IPS-NIHi7 (cell line): ENCODE data around the gene SLC6A17.
A peak's percentile ranks its signal among the peaks of the same experiment; 100 is the strongest.

Experiments used
- DNase-seq: peaks from one replicate; pipeline ENCODE4 v3.0.0; 2012; ENCODE audit warnings: mixed read lengths; ENCODE audit errors: extremely low spot score

SLC6A17 gene

DNA sequence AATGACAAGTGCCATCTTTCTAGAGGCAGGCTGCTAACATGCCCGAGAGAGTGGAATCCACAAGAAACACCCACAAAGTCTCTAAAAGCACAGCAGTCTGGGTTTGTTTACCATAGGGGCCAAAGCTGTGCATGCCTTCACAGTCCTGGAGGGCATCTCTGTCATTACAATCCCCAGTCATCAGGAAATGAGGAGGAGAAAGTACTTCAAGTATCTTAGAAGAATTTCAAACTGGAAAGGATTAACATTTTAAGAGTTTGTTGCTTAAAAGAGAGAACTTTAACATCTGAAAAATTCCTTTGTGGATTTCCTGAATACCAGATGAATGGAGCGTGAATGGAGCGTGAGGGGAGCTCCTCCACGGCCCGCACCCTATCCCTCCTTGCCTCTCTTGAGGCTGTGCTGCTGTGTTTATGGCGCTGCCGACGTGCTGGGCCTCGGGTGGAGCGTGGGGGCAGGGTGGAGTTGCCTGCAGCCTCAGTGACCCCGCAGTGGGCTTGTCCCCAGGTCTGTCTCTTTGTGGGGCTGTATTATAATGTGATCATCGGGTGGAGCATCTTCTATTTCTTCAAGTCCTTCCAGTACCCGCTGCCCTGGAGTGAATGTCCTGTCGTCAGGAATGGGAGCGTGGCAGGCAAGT, 23.3 kb downstream of the SLC6A17 start:
- peak; percentile 47 for DNase-seq

DNA sequence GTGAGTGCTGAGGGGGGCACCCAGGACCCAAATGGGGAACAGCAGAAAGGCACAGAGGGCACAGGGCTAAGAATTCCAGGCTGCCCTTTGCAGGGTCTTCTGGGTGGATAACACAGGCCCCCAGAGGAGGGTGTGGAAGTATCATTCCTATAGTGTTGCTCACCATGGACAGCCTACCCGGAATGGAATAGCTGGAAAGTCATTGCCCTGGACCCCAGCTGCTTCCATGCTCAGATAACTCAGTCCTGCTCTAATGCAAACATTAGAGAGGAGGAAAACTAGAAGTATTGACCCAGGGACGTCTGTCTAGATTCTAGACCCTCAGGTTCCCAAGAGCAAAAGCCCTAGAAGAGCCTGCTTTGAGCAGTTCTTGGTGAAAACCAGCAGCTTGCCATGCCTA, 24.7 kb downstream of the SLC6A17 start:
- no peak for DNase-seq

GRCh38 chr1:110176299-110176956, 26.1 kb downstream of the SLC6A17 start:
- no peak for DNase-seq

DNA sequence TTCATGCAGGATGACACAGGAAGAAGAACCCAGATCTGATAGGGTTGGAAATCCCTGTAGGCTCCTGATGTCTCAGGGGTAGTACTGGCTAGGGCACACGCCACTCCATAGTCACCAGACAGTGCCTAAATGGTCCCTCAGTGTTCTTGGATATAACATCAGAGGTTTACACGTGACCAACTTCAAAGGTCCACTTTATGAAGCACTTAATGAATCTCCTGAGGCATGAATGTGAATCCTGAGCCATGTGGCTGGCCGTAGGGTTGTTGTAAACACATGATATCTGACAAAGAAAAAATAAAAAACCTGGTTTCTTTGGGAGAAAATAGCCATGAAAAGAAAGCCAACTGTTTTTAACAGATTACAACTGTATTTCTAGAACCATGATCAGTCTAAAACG, 27.5 kb downstream of the SLC6A17 start:
- no peak for DNase-seq

- no peak for DNase-seq
Observed at GRCh38 chr1:110183642-110184167, 33.4 kb downstream of the SLC6A17 start.

GRCh38 chr1:110184446-110184845, 34.2 kb downstream of the SLC6A17 start:
- DNase-seq = no peak

DNA sequence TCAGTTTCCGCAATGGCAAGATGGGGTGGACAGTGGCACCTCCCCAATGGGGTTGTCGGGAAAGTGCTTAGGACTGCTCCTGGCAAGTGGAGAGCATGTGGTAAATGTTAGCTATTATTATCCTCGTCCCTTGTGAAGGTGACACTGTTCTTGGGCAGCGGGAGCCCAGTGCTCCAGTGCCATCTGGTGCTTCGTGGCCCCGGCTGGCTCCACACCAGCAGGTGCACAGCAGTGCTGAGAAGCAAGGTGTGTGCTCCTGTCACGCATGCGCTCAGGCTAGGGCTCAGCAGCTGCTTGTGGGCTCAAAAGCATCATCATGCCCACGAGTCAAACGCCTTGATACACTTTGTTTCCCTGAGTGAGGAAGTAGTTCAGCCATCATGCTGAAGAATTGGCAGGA, 34.9 kb downstream of the SLC6A17 start:
- DNase-seq = no peak

DNA sequence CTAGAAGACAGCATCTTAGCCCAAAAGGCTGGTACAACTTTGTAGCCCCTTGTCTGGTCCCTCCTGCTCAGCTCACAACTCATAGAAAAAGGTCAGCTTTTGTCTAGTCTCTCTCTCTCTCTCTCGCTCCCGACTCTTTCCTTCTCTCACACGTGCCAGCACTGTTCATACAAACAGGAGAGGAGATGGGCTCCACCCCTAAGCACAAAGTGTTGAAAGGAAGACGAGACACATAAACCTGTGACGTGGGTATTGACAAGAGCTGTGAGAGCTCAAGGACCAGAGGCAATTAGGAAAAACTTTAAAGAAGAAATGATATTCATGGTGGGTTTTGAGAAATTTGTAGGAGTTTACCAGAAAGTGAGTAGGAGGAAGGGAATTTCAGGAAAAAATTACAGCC, 36.3 kb downstream of the SLC6A17 start:
- DNase-seq = no peak

- no peak for DNase-seq
Observed at GRCh38 chr1:110187139-110187890, 37.0 kb downstream of the SLC6A17 start.

DNA sequence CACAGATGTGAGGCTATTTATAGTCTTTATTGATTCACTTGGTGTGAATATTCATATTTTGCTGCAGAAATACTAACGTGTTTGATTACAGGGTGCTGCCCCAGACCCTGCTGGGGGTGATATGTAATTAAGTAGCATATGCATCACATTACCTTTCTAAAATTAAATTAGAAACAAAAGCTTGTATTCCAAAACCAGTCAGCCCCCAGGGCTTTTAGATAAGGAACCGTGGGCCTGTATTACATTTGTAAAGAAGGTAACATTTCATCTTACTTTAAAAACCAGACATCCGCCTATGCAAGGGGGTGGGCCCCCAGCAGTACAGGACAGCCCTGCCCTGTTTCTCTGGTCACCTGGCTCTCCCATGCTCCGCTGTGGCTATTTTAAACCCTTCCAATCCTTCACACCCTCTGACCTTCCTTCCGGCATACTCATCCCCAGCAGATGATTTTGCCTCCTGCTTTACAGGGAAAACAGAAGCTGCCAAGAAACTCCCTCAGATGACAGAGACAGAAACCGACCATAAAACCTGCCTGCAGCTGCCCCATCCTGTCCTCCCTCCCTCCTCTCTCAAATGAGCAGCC, 37.8 kb downstream of the SLC6A17 start:
- no peak for DNase-seq

DNA sequence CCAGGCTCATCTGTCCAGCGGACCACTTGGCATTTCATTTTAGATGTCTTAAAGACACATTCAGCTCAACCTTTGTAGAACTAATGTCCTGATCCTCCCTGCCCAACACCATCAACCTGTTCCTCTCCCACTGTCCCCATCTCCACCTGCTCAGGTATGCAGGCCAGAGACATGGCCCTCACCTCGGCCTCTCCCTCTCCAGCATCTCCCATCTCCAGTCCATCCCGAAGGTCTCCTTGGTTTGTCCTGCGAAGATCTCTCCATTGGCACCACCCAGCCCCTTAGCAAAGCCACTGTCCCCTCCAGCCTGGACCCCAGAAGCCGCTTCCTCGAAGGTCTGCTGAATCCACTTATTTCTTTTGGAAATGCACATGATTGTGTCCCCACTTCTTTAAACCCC, 38.9 kb downstream of the SLC6A17 start:
- no peak for DNase-seq

GRCh38 chr1:110190282-110190929, 40.1 kb downstream of the SLC6A17 start:
- DNase-seq = no peak

DNA sequence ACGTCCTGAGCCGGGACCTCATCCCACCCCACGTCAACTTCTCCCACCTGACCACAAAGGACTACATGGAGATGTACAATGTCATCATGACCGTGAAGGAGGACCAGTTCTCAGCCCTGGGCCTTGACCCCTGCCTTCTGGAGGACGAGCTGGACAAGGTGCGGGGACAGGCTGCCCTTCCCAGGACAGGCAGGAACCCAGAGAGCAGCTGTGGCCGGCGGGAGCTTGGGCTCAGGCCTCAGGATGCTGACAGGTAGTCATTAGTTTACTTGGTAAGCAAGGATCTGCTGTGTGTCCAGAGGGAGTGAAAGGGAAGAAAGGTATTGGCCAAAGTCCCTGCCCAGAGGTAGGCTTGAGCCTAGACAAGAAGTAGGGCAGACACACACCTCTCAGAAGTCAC, 42.2 kb downstream of the SLC6A17 start:
- no peak for DNase-seq

- DNase-seq = no peak
Observed at GRCh38 chr1:110195196-110195595, 44.9 kb downstream of the SLC6A17 start.

DNA sequence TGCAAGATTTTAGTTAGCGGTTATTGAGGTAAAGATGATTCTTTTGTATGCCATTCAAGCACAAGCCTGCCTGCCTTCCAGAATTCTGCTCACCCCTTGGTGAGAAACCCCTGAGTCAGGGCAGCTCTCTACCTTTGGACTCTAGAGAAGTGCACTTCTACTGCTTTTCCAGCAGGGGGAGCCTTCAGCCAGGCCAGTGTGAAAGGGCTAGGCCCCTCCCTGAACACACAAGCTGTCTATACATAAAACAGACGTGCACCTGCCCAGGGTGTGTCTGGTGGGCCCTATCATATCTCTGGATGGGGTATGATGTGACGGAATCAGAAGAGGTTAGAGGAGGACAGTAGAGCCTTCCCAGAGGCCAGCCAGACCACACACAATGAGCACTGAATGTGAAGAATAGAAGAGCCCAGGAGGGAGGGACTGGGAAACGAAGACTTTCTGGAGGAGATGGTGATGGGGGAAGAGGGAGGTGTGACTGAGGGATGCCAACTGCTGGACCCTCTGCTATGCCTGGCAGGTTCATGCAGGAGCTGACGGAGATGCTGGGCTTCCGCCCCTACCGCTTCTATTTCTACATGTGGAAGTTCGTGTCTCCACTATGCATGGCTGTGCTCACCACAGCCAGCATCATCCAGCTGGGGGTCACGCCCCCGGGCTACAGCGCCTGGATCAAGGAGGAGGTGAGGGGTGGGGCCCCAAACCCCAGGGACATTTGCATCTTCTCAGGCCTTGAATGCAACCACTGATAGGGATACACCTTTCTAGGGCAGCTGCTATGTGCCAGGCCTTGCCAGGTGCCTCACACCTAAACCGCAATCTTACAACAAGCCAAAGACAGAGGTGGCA, 46.8 kb downstream of the SLC6A17 start:
- DNase-seq = peak; percentile 92

DNA sequence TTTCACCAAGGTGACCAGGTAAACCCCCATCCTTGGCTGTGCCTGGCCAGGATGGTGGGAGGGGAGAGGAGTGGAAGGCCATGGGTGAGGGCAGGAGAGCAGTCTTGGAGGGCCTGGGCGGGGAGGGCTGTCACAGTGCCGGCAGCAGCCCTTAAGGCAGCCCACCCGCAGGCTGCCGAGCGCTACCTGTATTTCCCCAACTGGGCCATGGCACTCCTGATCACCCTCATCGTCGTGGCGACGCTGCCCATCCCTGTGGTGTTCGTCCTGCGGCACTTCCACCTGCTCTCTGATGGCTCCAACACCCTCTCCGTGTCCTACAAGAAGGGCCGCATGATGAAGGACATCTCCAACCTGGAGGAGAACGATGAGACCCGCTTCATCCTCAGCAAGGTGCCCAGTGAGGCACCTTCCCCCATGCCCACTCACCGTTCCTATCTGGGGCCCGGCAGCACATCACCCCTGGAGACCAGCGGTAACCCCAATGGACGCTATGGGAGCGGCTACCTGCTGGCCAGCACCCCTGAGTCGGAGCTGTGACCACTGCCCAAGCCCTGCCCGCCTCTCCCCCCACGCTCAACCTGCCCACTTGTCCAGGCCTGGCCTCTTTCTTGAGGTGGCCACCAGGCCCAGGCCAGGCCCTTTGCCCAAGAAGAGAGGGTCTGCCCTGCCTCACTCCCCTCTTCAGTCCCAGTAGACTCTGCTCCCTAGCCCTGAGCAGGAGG, 47.8 kb downstream of the SLC6A17 start:
- DNase-seq = no peak

DNA sequence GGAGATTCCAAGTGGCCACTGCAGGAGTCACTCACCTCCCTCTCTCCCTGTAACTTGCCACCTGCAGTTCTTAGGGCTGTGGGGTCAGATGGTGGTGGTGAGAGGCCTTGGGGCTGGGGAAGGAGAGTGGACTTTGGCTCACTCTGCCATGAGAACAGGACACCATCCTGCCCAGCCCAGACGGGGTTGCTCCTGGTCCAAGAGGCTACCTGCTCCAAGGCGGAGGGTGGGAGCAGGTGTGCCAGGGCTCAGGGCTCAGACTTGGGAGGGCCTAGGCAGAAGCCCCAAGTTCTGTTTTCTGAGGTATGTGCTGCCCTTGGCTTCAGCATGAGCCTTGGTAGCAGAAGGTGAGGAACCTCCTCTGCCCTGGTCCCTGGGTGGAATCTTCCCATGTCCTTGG, 48.5 kb downstream of the SLC6A17 start:
- no peak for DNase-seq

- no peak for DNase-seq
Observed at GRCh38 chr1:110200190-110200589, 49.9 kb downstream of the SLC6A17 start.

DNA sequence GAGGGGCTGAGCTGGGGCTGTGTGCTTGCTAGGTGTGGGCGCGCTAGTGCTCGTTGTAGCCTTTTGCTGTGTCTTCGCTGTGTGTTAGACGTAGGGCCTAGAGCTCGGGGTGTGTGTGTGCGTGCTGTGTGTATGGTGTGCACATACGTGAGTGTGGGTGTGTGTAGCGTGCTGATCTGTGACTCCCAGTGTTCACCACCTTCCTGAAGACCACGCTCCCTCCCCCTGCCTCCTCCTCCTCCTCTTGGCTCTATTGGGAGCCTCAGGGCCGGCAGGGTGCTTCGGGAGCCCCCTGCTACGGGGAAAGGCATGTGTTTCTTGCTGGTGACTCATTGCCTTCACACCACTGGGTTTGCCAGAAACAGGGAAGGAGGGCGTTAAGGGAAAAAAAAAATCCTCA, 50.4 kb downstream of the SLC6A17 start:
- no peak for DNase-seq

DNA sequence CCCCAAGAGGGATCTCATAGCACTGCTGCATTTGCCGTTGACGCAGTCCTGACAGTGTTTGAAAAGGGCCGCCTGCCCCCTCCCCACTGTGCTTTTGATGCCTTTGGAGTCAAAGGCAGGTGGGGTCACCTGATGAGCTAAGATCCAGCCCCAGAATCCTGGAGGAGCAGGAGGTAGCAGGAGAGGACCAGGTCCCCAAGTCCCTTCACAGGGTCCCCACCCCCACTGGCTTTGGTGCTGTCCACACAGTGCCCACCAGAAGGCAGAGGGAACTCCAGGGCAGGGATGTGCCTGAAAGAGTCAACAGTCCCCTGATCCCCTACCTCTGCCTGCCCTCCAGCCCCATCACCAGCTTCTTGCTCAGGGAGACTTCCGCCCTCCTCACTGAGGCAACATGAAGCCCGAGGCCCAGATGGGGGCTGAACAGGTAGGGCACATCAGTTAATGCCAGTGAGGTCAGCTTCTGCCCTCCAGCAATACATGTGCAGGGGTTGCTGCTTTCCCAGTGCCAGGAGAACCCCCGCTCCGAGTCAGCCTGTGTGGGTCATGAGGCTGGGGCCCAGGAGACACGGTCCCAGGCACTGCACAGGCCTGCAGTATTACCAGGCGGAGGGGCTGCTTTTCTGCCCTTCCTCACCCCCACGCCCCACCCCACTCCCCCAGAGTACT, 51.0 kb downstream of the SLC6A17 start:
- no peak for DNase-seq
